ENCODE measurements around the gene PROKR2.

The PROKR2 gene

GRCh38 chr20:5297280-5298004, 19.3 kb downstream of the PROKR2 start:
- no peak for DNase-seq (ENCODE audit: low spot score)
- TF ChIP-seq CTCF (IDR thresholded peaks at IDR 0.05; ENCODE audit: extremely low read depth, insufficient read depth, missing control alignments) = no peak
- in situ Hi-C loops (cut with MboI; ENCODE audit: low pct_unique_long_range_greater_than_20kb, low sequenced_read_pairs, unreplicated experiment) = no loop called here

- TF ChIP-seq CTCF (IDR thresholded peaks at IDR 0.05; ENCODE audit: extremely low read depth, insufficient read depth, missing control alignments) = no peak
- in situ Hi-C loops (cut with MboI; ENCODE audit: low pct_unique_long_range_greater_than_20kb, low sequenced_read_pairs, unreplicated experiment) = no loop called here
- no peak for DNase-seq (ENCODE audit: low spot score)
Measured at GRCh38 chr20:5290596-5290995, 26.2 kb downstream of the PROKR2 start.

GRCh38 chr20:5282561-5282960, 34.2 kb downstream of the PROKR2 start:
- no peak for TF ChIP-seq CTCF (IDR thresholded peaks at IDR 0.05; ENCODE audit: extremely low read depth, insufficient read depth, missing control alignments)
- in situ Hi-C loops (cut with MboI; ENCODE audit: low pct_unique_long_range_greater_than_20kb, low sequenced_read_pairs, unreplicated experiment) = no loop called here
- no peak for DNase-seq (ENCODE audit: low spot score)

GRCh38 chr20:5279661-5280060, 37.1 kb downstream of the PROKR2 start:
- no peak for TF ChIP-seq CTCF (IDR thresholded peaks at IDR 0.05; ENCODE audit: extremely low read depth, insufficient read depth, missing control alignments)
- in situ Hi-C loops (cut with MboI; ENCODE audit: low pct_unique_long_range_greater_than_20kb, low sequenced_read_pairs, unreplicated experiment) = no loop called here
- DNase-seq (ENCODE audit: low spot score) = no peak

- TF ChIP-seq CTCF (IDR thresholded peaks at IDR 0.05; ENCODE audit: extremely low read depth, insufficient read depth, missing control alignments) = no peak
- no peak for DNase-seq (ENCODE audit: low spot score)
- in situ Hi-C loops (cut with MboI; ENCODE audit: low pct_unique_long_range_greater_than_20kb, low sequenced_read_pairs, unreplicated experiment) = no loop called here
Measured at GRCh38 chr20:5272268-5272667, 44.5 kb downstream of the PROKR2 start.

- no peak for TF ChIP-seq CTCF (IDR thresholded peaks at IDR 0.05; ENCODE audit: extremely low read depth, insufficient read depth, missing control alignments)
- no peak for DNase-seq (ENCODE audit: low spot score)
- in situ Hi-C loops (cut with MboI; ENCODE audit: low pct_unique_long_range_greater_than_20kb, low sequenced_read_pairs, unreplicated experiment) = no loop called here
Measured at GRCh38 chr20:5270603-5271002, 46.2 kb downstream of the PROKR2 start.

Measured in GM13977 (cell line).